HK-2 (cell line): ENCODE results near the gene CLDN25.
"Not testable (repeated sequence)": the region's sequence is repeated elsewhere in the genome, so short reads cannot be mapped to it uniquely, and the experiment has no call there.

Experiments
- DNase-seq: peaks from one replicate; pipeline ENCODE4 v3.0.0-alpha.2; 2018; ENCODE audit not compliant: unreplicated experiment

The CLDN25 gene

DNA sequence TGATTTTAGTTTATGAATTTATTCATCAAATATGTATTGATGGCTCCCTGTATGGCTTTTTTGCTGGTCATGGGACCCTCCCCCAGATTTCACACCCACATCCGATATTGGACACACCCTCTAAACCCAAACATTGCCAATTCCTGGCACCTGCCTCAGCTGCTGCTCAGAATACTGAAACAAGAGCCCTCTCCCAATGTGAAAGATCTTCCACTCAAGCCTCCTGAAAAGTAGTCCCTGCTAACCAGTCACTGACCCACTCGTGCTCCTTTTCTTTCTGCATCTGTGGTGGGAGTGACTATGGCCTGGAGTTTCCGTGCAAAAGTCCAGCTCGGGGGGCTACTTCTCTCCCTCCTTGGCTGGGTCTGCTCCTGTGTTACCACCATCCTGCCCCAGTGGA, at the start of gene CLDN25:
TSS of gene CLDN25 (plus strand) at position 301 of the 400 bp plus-strand sequence. CDS start at position 301, 0 bp downstream.
- no peak for DNase-seq

DNA sequence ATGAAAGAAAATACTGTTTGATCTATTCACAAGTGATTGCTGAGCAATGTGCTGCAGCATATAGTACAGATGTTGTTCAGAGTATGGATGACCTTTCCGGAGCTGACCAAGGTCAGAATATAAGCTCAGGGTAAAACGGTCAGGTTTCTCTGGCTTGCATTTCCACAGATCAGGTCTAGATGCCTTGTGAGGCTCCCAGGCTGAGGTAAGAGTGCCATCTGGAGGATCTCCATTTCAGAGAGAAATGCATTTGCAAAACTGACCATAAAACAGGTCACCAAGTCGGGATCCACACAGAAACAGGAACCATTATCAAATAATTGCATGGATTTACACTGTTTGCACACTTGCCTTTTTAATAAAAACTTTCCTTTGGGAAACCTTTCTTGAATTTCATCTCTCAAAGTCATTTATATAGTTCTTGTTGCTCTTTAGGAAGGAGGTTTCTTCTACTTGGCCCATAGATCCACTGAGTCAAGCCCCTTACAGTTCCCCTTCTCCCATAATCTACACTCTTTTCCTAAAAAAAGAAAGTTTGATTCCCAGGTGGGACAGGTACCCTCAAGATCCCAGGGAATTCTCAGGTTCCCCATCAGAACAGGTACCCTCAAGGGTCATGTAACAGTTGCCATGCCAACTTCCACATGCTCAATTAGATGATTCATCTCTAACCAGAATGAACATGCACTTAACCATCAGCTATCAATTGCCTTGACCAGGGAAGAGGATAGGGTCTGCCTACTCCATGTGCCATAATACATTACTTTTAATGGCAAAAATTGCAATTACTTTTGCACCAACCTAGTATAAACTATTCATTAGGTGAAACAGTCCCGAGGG, 48.5 kb upstream of the CLDN25 start:
- DNase-seq: no peak

DNA sequence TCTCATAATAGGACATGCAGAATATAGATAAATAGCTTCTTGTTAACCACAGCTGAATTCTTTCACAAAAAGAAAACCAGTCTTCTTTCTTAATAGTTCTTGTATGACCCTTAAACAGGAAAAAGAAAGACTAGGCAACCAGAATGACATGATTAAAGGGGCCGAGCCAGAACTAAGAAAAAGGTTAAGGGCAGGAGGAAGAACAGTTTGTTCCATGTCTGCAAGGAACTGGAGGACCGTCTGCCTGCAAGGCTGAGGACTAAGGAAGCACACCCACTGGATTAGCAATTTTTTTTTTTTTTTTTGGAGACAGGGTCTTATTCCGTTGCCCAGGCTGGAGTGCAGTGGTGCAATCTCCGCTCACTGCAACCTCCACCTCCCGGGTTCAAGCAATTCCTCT, 47.5 kb upstream of the CLDN25 start:
- no peak for DNase-seq

- no peak for DNase-seq
Observed at GRCh38 chr11:113736323-113736722, 43.3 kb upstream of the CLDN25 start.

GRCh38 chr11:113752932-113753331, 26.7 kb upstream of the CLDN25 start:
- no peak for DNase-seq

DNA sequence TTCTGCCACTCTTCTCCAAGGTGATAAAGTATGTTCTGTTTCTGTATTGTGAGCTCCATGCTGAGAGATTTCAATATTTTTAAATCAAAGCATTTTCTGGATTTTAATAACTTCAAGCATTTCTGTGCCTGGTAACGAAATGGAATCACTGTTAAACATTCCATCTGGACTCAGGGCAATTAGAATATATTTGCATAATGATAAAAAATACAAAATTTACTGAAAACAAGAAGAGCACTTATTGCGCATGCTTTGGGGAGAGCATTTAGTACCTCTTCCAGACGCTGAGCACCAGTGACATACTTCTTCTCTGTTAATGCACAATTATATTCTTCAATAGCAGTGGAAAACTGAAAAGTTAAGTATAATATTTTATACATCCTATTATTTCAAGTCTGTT, 19.4 kb upstream of the CLDN25 start:
- no peak for DNase-seq

DNA sequence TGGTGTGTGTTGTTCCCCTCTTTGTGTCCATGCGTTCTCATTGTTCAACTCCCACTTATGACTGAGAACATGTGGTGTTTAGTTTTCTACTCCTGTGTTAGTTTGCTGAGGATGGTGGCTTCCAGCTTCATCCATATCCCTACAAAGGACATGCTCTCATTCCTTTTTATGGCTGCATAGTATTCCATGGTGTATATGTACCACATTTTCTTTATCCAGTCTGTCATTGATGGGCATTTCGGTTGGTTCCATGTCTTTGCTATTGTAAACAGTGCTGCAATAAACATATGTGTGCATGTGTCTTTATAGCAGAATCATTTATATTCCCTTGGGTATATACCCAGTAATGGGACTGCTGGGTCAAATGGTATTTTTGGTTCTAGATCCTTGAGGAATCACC, 16.6 kb upstream of the CLDN25 start:
- not testable (repeated sequence) for DNase-seq

DNA sequence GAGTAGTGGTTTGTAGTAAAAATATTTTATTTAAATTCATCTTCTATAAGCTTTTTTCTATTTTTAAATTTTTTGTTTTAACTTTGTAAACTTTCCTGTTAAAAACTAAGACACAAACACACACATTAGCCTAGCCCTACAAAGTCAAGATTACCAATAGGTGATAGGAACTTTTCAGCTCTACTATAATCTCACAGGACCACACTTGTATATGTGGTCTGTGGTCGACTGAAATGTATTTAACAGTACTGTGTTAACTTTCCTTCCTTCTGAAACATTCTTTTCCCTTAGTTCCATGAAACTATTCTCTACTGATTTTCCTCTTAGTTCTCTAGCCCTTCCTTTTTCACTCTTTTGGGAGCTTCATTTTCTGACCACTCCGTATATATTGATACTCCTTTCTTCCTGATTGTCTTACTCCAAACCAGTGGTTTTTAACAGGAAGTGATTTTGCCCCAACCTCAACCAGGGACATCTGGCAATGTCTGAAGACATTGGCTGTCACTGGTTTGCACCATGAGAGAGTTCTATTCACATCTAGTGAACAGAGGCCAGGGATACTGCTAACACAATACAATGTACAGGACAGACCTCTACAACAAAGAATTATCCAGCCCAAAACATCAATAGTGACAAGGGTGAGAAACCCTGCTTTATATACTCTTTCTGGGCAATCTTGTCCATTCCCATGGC, 14.9 kb upstream of the CLDN25 start:
- no peak for DNase-seq

DNA sequence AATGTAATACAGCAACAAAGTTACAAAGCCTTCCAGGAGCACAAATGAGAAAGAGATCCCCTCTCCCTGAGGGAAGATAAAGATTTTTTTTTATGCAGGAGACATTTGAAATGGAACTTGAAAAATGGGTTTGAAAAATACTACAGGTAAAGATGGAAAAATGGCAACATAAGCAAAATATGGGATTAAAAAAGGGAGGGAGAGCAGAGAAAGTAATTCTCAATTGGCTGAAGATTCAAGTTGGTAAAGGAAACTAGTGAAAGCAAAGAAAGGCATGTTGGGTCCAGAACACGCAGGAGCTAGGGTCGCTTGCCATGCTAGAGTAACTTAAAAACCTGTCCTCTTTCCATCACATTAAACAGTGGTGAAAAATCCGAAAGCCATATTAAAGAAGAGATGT, 7.6 kb upstream of the CLDN25 start:
- DNase-seq: no peak

GRCh38 chr11:113773092-113773415, 6.5 kb upstream of the CLDN25 start:
- peak; percentile 33 for DNase-seq

GRCh38 chr11:113773416-113774173, 6.0 kb upstream of the CLDN25 start, which contains the start of gene ZW10:
TSS of gene ZW10 (minus strand) at chr11:113773692. CDS start at chr11:113773666, 26 bp downstream.
- DNase-seq: peak; percentile 91

- DNase-seq: no peak
Observed at GRCh38 chr11:113774174-113774503, 5.5 kb upstream of the CLDN25 start.

- DNase-seq: no peak
Observed at GRCh38 chr11:113778111-113778910, 1.3 kb upstream of the CLDN25 start.

- no peak for DNase-seq
Observed at GRCh38 chr11:113781682-113782081, 2.1 kb downstream of the CLDN25 start.

GRCh38 chr11:113782134-113782533, 2.5 kb downstream of the CLDN25 start:
- DNase-seq: no peak

- DNase-seq: not testable (repeated sequence)
Observed at GRCh38 chr11:113789016-113789415, 9.4 kb downstream of the CLDN25 start.

- no peak for DNase-seq
Observed at GRCh38 chr11:113789675-113790320, 10.2 kb downstream of the CLDN25 start.

DNA sequence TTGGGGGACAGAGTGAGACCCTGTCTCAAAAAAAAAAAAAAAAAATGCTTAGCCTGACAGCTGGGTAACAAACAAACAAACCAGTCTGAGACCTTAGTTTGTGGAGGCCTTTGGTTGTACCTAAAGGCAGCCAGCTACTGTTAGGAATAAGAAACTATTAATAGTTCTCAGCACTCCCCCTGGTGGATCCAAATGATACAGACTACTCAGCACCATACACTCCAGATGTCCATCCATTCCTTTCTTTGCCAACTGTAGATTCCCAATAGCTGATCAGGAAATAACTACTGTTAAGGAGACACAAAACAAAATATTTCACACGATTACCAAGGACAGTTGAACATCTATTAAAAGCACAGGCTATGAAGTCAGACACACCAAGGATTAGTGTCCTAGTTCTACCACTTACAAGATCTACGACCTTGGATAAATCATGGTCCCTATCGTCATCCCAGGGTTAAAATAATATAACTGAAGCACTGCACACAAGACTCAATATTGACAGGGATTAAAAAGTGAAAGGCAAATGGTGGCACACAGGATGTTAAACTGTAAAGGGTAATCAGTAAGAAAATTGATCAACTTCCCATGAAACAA, 17.2 kb downstream of the CLDN25 start:
- DNase-seq: no peak

DNA sequence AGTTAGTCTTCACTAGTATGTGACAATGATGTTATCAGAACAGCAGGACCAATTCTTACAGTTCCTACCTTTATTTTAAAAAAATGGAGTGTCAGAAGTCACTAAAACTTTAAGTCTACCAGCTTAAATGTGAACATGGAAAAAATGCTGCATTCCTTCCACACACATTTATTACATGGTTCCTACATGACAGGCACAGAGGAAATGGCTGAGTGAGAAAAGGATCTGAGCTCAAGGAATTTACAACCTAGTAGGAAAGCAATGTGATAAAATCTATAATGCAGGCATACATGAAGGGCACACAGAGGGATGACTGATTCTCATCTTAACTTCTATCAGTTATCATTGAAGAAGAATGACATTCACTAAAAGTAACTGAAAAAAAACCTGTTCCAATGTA, 23.0 kb downstream of the CLDN25 start:
- no peak for DNase-seq

- no peak for DNase-seq
Observed at GRCh38 chr11:113805640-113806039, 26.0 kb downstream of the CLDN25 start.

- DNase-seq: no peak
Observed at GRCh38 chr11:113806406-113806805, 26.8 kb downstream of the CLDN25 start.
